ENCODE measurements around the gene NOXA1.

- no peak for TF ChIP-seq EP300 (IDR thresholded peaks at IDR 0.05)
- TF ChIP-seq POLR2A (IDR thresholded peaks at IDR 0.05) = no peak
- TF ChIP-seq CTCF (IDR thresholded peaks at IDR 0.05) = no peak
Observed at GRCh38 chr9:137405677-137406081, 17.5 kb upstream of the NOXA1 start.
